Myocyte (in vitro differentiated cells): ENCODE results near the gene NXNL2. TPM values are rescaled to one million over a fixed set of nuclear protein-coding genes. Genes with fewer than 3 reads are reported as not detected.

Experiments used
- DNase-seq: peaks from one replicate; pipeline ENCODE4 v3.0.0-alpha.2; 2012; ENCODE audit warnings: low read depth
- polyA plus RNA-seq: library from polyadenylated mRNA; unstranded; fragments of >200 nt; gene quantifications from one replicate; pipeline ENCODE4 v1.2.1, GENCODE V29; 2012; ENCODE audit warnings: missing spikeins
- total RNA-seq: library from RNA; depleted of rRNA; stranded (reverse); fragments of >200 nt; gene quantifications from 2 replicates; pipeline ENCODE4 v1.2.3, GENCODE V29; 2014

Gene NXNL2
- total RNA-seq = 0.27 and 2.4 TPM in 2 replicates
- 2.1 TPM for polyA plus RNA-seq

- DNase-seq = peak; percentile 78
These were observed at the start of gene NXNL2 for GRCh38 chr9:88534456-88535225. NXNL2 (plus strand) TSS chr9:88535178; CDS start chr9:88535435, 257 bp downstream.

DNA sequence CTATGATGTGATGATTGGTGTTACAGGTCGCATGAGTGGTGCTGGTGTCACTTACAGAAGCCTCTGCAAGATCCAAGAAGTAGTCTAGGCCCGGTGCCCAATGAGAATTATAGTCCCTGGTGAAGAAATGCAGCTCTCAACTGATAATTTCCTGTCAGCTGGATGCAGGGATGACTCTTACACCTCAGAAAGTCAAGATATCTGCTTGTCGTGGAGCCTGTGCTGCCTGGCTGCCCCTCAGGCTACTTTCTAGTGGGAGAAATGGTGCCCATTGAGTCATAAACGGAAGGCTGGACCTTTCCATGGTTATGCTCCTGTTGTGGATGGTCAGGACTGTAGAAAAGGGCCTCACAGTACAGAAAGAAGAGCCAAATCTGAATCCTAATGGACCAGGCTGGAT lies 46.8 kb upstream of the NXNL2 start:
- no peak for DNase-seq

DNA sequence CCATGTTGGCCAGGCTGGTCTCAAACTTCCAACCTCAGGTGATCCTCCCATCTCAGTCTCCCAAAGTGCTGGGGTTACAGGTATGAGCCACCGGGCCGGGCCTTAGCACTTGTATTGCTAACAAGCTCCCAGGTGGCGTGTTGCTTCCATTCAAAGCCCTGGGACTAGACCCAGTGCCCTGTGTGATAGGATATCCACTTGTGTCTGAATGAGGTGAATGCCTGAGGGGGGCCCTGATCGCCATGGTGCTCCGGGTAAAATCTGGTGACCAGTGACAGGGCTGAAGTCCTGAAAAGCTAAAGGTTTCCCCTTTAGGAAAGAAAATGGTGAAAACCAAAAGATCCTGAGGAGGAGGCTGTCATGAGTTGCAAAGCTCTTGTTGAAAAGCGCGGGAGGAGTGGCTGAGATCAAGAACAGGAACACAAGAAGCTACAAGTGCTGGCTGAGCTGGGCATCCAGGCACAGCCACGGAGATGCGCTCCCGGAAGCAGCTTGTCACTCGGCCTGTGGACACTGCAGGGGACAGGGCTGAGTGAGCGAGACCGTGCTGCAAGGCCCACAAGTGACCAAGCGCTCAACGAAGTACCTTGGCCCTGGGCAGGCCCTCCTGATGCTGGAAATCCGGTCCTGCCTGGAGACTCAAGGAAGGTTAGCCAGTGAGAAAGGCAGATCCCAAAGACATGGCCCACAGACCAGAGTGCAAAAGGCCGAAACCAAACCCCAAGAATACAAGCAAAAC lies 39.8 kb upstream of the NXNL2 start:
- no peak for DNase-seq

DNA sequence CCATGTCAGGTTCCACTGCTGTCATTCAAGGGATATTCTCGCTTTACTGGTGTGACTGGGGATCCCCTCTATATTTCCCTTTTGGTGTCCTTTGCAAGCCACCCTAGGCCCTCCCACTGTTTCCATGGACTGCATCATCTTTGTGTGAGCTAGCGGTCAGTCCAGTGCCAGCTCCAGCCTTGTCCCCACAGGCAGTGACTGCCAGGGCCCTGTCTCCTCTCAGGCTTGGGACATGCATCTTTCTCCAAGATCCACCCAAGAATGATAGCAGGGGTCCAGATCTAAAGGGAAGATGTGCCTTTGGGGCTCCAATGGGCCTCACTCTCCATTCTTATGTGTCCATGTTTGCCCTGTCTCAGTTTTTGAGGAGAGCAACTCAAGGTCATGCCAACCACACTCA lies 37.8 kb upstream of the NXNL2 start:
- no peak for DNase-seq

DNA sequence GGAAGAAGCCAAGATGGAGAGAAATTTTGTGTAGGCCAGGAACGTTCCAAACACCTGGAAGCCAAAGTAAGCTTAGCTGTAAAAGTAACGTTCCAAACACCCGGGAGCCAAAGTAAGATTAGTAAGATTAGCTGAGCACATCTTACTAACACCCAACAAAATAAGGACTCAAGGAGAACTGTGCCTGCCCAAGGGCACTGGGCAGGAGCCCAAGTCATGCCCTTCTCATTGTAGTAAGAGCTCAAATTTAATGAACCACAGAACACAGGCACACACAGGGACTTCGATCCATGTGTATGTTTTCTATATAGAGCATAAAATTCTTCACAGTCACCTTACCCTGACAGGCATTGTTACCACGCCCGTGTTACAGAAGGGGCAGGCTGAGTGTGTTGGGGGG lies 36.1 kb upstream of the NXNL2 start:
- no peak for DNase-seq

DNA sequence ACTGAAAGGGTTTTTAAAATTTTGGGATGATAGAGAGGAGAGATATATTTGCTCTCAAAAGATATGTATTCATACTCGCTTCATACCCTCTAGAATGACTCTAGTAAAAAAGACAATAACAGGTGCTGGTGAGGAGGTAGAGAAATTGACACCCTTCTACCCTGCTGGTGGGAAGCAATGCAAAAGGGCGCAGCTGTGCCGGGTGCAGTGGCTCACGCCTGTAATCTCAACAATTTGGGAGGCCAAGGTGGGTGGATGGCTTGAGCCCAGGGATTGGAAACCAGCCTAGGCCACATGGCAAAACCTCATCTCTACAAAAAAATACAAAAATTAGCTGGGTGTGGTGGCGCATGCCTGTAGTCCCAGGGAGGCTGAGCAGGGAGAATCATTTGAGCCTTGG lies 33.9 kb upstream of the NXNL2 start:
- peak; percentile 37 for DNase-seq

GRCh38 chr9:88502552-88503034 lies 32.4 kb upstream of the NXNL2 start:
- no peak for DNase-seq

DNA sequence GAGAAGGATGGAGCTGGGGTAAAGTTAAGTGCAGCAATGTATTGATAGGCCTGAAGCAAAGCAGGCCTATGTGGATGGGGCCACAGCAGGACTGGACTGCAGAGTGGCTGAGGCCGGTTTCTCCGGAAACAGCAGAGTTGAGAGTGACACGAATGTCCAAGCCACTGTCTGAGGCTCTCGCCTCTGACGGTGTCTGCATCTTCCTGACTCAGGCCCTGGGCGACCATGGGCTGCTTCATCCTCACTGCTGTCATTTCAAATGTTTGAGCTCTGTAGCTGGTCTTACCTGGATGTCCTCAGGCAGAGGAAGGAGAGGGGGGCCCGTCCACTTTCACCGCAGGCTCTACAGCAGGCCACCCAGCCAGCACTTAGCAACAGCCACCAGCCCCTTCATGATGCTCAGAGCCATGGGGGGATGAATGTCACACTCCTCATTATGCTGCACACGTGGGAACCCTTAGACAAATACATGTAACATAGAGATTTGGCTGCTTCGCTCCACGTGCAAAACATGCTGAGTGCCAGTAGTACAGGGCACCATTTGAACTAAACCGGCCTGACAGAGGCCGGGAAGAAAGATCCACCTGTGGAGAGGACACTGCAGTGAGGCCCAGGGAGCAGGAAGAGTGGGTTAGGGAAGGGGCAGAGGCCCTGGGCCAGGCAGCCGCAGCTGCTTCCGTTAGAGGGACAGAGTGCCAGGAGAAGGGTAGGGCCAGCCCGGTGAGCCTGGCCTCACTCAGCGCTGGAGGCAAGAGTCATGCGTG lies 31.7 kb upstream of the NXNL2 start:
- no peak for DNase-seq

GRCh38 chr9:88503845-88504764 lies 30.9 kb upstream of the NXNL2 start:
- DNase-seq = no peak

DNA sequence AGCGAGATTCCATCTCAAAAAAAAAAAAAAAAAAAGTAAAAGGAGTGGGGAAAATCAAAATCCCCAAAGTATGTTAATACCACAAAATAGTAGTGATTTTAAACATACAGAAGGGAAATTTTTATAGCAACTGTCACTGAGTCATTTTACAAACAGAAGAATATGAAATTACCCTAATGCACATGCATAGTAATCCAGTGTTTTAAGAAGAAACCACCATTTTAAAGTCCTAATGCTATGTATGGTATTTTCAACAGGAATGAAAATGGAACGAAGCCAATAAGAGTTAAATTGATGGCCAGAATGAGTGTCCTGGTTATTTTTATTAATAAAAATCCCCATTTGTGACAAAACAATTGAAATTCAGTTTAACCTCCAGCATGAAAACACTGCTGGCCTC lies 26.7 kb upstream of the NXNL2 start:
- DNase-seq = no peak

GRCh38 chr9:88511906-88512305 lies 23.1 kb upstream of the NXNL2 start:
- no peak for DNase-seq

DNA sequence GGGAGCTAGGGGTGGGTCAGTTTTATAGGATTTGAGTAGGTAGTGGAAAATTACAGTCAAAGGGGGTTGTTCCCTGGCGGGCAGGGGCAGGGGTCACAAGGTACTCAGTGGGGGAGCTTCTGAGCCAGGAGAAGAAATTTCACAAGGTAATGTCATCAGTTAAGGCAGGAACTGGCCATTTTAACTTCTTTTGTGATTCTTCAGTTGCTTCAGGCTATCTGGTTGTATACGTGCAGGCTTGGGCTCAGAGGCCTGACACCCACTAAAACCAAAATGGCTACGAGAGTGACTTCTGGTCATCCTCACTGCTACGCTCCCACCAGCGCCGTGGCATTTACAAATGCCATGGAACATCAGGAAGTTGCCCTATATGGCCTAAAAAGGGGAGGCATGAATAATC lies 20.7 kb upstream of the NXNL2 start:
- no peak for DNase-seq

DNA sequence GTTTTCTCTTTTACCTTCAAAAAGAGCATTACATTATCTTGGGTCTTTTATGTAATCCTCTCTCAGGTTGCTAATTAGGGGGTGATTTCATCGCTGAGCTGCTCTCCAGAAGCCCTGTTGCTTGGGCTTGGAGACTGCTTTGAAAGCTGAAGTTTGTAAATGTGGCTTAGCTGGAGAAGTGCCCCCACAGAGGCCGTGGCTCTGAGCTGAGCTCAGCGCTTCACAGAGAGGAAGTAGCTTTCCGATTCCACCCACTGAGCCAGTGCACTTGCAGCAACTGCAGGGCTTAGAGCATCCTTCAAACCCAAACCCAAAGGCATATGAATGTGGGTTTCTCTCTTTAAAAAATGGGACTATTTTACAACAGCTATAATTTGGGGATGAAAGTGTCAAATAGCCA lies 13.7 kb upstream of the NXNL2 start:
- DNase-seq = no peak

DNA sequence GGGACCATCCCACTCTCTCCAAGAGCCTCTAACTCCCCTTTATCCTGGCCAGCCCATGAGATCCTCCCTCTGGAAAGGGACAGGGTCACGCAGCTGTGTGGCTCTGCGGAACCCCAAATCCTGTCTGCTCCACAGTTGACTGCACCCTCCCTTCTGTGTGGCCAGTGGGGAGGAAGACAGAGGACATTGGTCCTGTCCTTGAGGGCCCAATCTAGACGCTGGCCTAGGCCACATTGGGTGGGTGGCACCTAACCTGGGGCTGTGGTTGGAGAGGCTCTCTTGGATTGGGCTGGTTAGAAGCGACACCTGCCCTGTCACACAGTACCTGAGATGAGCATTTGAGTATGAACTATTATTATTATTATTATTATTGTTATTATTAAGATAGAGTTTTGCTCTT lies 12.6 kb upstream of the NXNL2 start:
- DNase-seq = no peak

GRCh38 chr9:88523056-88523455 lies 11.9 kb upstream of the NXNL2 start:
- DNase-seq = no peak

DNA sequence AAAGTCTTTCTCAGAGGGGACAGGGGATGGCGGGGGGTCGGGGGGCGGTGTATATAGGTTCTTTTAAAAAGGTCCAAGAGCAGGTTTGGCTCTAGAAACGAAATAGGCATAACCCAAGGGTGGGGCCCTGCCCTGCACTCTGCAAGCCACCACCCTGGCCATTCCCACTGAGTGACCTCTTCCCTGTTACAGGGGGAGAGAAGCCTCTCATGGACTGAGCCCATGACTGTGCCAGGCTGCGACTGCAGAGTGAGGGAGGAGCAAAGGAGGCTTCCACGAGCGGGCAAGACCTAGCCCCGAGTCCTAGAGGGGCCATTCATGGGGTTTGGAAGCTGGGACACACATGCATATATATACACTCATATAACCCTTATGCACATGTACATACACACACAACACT lies 10.1 kb upstream of the NXNL2 start:
- DNase-seq = no peak

DNA sequence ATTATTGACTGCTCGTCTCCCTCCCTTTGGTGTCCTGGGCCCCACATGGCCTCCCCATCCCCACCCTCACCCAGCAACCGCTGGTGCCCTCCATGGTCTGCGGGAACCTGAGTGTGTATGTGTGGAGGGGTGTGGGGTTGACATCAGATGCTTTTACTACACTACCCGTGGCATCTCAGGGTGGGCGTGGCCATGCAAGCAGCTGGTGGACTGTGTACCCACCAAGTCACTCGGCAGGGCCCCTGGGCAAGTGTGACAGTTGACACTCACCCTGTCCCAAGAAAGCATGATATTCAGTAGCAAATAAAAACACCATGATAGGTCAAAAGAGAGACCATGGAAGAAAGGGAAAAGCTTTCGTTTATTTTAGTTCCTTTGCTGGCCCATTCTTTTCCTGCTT lies 7.4 kb upstream of the NXNL2 start:
- peak; percentile 32 for DNase-seq

GRCh38 chr9:88528080-88528790 lies 6.7 kb upstream of the NXNL2 start:
- no peak for DNase-seq

- no peak for DNase-seq
These were observed 5.5 kb upstream of the NXNL2 start for GRCh38 chr9:88529496-88529895.

DNA sequence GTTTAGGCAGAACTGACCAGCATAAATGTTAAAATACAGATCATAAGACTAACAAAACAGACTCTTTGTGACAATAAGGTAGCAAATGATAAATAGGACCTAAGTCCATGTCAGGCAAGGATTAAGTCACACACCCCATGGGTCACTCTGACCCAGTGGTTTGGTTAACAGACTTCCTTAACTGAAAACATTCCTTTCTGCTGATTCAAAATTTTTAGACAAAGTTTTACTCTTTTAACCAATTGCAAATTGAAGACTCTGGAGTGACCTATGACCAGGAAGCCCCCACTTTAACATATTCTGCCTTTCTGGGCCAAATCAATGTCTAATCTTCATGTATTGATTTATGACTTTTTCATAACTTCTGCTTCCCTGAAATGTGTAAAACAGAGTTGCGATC lies 4.9 kb upstream of the NXNL2 start:
- peak; percentile 51 for DNase-seq
